Tibial nerve (tissue), 4 donors: ENCODE data around the gene ACD. TPM values are rescaled to one million over a fixed set of nuclear protein-coding genes. Genes with fewer than 3 reads are reported as not detected.

Experiments
- DNase-seq, 2 donors: peaks; one replicate each; pipeline ENCODE4 v3.0.0-alpha.2; 2019; ENCODE audit warnings: low spot score in 2 of 2
- H3K27ac ChIP-seq, 4 donors: fragments of 200-600 bp; sonication (generic) in 3 of 4; one replicate each; pipeline ENCODE4 v1.5.1; 2017 to 2019; ENCODE audit warnings: mild to moderate bottlenecking in 1 of 4
- H3K27me3 ChIP-seq, 2 donors: fragments of 200-600 bp; sonication (generic) in 1 of 2; one replicate each; pipeline versions ENCODE4 v1.5.1 to v1.6.0; 2017 to 2019
- H3K36me3 ChIP-seq, 3 donors: fragments of 200-600 bp; sonication (generic); one replicate each; pipeline ENCODE4 v1.5.1; 2018 to 2019
- H3K4me1 ChIP-seq, 4 donors: fragments of 200-600 bp; sonication (generic) in 3 of 4; one replicate each; pipeline ENCODE4 v1.5.1; 2017 to 2019
- H3K4me3 ChIP-seq, 4 donors: fragments of 200-600 bp; sonication (generic) in 3 of 4; one replicate each; pipeline ENCODE4 v1.5.1; 2017 to 2019; ENCODE audit warnings: mild to moderate bottlenecking in 1 of 4, moderate library complexity in 1 of 4
- H3K9me3 ChIP-seq, 4 donors: fragments of 200-600 bp; sonication (generic) in 3 of 4; one replicate each; pipeline ENCODE4 v1.5.1; 2017 to 2019
- EP300 ChIP-seq, 2 donors: sonication (generic); formaldehyde crosslinking; IDR thresholded peaks; one replicate each; pipeline ENCODE4 v1.6.1; 2017; ENCODE audit warnings: antibody characterized with exemption in 2 of 2, mild to moderate bottlenecking in 1 of 2
- POLR2A ChIP-seq, 2 donors: fragments of 450-650 bp; IDR thresholded peaks; one replicate each; pipeline ENCODE4 v1.6.1; 2017; ENCODE audit warnings: antibody characterized with exemption in 2 of 2, mild to moderate bottlenecking in 2 of 2, moderate library complexity in 2 of 2
- WGBS, 2 donors: methylation state at CpG; one replicate each; pipeline ENCODE4 v1.1.5; 2018; 5-methylcytosine and 5-hydroxymethylcytosine counted together
- total RNA-seq, 4 donors: library from RNA; depleted of rRNA; stranded (reverse); fragments of >200 nt; gene quantifications; one replicate each; pipeline ENCODE4 v1.1.0, GENCODE V29; 2016
- TF ChIP-seq, protein P1 (sequence below), 5 experiments: fragments of 200-600 bp in 3 of 5; fragments of 450-650 bp in 2 of 5; sonication (generic) in 3 of 5; IDR thresholded peaks; one replicate each; pipeline ENCODE4 v1.5.1; 2016 to 2019; ENCODE audit warnings: antibody characterized with exemption in 5 of 5, mild to moderate bottlenecking in 3 of 5, moderate library complexity in 2 of 5

The ACD gene
- total RNA-seq, 4 donors from 2014 or later = 18.0 to 32.3 (median 20.7) TPM

DNA sequence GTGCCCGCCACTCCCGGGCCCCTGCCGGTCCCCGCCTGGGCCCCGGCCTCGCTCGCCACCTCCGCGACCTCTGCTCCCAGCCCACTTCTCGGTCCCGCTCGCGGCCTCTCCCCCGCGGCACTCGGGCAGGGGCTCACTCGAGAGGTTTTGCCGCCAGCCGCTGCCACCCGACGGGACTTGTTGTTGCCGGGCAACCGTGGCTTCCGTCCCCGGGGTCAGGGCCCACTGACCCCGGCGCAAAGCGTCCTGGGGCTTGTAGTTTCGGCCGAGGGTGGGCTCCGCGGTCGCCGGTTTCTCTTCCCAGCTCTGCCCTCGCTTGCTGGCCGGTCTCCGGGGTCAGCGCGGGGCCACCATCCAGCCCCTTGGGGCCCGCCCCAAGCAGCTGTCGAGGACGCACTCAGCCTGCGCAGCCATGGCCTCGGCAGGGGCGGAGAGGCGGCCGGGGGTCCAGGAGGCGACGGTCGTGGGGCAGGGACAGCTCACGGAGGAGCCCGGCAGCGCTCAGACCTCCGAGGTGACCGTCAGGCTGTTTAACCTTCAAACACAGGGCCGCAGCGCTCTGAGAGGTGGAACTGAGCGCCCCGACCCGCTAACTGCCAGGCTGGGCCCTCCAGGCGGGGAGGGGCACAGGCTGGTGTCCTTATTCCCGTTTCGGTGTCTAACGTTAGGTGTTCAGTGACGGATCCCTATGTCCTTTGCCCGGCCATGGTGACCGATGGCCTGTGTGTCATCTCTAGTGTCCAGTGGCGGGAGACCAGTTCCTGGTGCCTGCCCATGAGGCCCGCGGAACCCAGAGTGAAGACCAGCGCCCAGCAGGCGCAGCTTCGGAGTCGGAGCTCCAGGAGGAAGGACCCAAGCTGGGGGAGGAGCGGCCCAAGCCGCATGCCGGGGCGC, 6.7 kb upstream of the ACD start, which contains the start of the genes C16orf86 and ENKD1:
Gene C16orf86, plus strand, starts transcription at position 256 of the 894 bp plus-strand sequence. Its CDS starts 157 bp downstream, at position 413.
Gene ENKD1, minus strand, starts transcription at position 192 of the 894 bp plus-strand sequence. CDS start 308 bp downstream, outside the sequence.
- Histone ChIP-seq H3K27me3 (no peaks in the 10 kb centered on the region), H3K27ac (peak within 1 kb of the TSS; percentile 90 to 95 (median 92)), H3K4me1 (peaks cover 0 to 39% (median 25%) of the 10 kb centered on the region in 4 donors), H3K9me3 (no peaks in the 10 kb centered on the region), H3K4me3 (peak within 1 kb of the TSS; percentile 67 to 83 (median 74)), H3K36me3 (peaks cover 0 to 32% (median 0%) of the 10 kb centered on the region in 3 donors)
- WGBS, 2 donors = 3 to 7% methylated on average over 45 to 60 of the region's 78 CpGs
- peak; percentile 64 to 68 for DNase-seq
- TF ChIP-seq EP300 (IDR thresholded peaks at IDR 0.05) = peak; percentile 67 to 78
- peak in 1 of 2 donors; percentile 40 for TF ChIP-seq POLR2A (IDR thresholded peaks at IDR 0.05)
- TF ChIP-seq, protein P1, sequence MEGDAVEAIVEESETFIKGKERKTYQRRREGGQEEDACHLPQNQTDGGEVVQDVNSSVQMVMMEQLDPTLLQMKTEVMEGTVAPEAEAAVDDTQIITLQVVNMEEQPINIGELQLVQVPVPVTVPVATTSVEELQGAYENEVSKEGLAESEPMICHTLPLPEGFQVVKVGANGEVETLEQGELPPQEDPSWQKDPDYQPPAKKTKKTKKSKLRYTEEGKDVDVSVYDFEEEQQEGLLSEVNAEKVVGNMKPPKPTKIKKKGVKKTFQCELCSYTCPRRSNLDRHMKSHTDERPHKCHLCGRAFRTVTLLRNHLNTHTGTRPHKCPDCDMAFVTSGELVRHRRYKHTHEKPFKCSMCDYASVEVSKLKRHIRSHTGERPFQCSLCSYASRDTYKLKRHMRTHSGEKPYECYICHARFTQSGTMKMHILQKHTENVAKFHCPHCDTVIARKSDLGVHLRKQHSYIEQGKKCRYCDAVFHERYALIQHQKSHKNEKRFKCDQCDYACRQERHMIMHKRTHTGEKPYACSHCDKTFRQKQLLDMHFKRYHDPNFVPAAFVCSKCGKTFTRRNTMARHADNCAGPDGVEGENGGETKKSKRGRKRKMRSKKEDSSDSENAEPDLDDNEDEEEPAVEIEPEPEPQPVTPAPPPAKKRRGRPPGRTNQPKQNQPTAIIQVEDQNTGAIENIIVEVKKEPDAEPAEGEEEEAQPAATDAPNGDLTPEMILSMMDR (IDR thresholded peaks at IDR 0.05) = peak in 1 of 5 experiments; percentile 10

DNA sequence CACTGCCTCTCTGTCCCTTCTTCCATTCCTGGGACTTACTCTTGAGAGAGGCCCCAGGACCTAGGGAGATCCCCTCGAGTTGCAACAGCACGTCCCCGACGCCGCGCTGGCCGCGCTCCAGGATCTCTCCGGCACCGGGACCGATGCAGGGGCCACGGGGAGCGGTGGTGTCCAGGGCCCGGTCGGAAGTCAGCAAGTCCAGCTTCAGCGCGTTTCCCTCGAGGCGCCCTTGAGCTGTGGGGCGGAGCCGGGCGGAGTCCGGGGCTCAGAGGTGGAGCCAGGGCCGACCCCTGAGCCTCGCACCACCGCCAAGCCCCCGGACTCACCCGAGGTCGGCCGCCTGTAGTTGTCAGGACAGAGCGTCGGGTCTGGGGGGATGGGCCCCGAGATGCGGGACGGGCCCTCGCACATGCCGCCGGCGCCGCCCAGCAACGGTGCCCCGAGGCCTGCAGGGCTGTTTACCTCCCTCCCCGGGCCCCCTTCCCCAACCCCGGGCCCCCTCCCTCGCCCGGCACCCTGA, 6.0 kb upstream of the ACD start:
- H3K36me3 ChIP-seq = peaks cover 0 to 32% (median 0%) of the 10 kb centered on the region in 3 donors
- peak overlapping the region; percentile 67 to 83 (median 74) for H3K4me3 ChIP-seq
- no peak for TF ChIP-seq POLR2A (IDR thresholded peaks at IDR 0.05)
- TF ChIP-seq, protein P1 (IDR thresholded peaks at IDR 0.05) = no peak
- TF ChIP-seq EP300 (IDR thresholded peaks at IDR 0.05) = no peak
- H3K27me3 ChIP-seq = no peaks in the 10 kb centered on the region
- no peak for DNase-seq
- H3K9me3 ChIP-seq = no peaks in the 10 kb centered on the region
- H3K27ac ChIP-seq = peak overlapping the region; percentile 90 to 95 (median 92)
- peaks cover 0 to 46% (median 30%) of the 10 kb centered on the region in 4 donors for H3K4me1 ChIP-seq
- WGBS, 2 donors = 0 to 1% methylated on average over 19 to 32 of the region's 46 CpGs

DNA sequence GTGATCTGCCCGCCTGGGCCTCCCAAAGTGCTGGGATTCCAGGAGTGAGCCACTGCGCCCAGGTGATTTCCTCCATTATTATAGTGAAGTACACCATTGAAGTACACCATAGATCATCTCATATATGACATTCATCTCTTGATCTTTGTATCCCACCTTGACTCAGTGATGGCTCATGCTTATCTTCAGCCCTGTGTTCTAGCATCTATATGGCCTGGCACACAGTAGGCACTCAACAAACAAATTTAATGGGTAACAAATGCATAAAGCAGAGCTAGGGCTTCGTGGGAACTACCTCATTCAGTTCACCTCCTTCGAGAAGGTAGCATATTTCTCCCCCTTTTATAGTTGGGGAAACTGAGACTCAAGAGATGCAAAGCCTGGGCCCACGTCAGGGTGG, 5.5 kb upstream of the ACD start:
- H3K27ac ChIP-seq = peak overlapping the region in 3 of 4 donors; percentile 90 to 95 (median 91)
- no peaks in the 10 kb centered on the region for H3K9me3 ChIP-seq
- no peaks in the 10 kb centered on the region for H3K27me3 ChIP-seq
- no peak for DNase-seq
- H3K36me3 ChIP-seq = peaks cover 0 to 32% (median 0%) of the 10 kb centered on the region in 3 donors
- TF ChIP-seq, protein P1 (IDR thresholded peaks at IDR 0.05) = no peak
- TF ChIP-seq EP300 (IDR thresholded peaks at IDR 0.05) (no peak), POLR2A (IDR thresholded peaks at IDR 0.05) (no peak)
- peaks cover 0 to 48% (median 32%) of the 10 kb centered on the region in 4 donors for H3K4me1 ChIP-seq
- peak overlapping the region in 3 of 4 donors; percentile 67 to 83 (median 79) for H3K4me3 ChIP-seq
- 68 to 72% methylated on average over 5 of the region's 5 CpGs for WGBS, 2 donors

DNA sequence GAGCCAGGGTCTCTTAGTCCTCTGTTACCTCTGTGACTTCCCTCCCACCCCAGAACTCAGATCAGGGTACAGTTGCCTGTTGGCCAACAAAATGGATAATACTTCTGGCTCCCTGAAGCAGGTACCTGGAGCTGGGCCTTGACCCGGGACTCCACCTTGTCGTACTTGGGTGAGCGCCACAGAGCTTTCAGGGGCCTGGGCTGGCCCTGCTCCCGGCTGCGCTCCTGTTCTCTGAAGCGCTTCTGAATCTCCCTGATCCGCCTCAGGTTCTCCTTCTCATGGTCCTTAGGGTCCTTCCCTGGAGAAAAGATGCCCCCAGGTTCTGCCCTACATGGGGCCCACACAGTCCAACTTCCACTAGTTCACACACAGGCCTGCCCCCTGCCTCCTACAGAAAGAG, 4.8 kb upstream of the ACD start:
- DNase-seq = no peak
- H3K4me3 ChIP-seq = no peak overlapping the region
- no peaks in the 10 kb centered on the region for H3K9me3 ChIP-seq
- no peaks in the 10 kb centered on the region for H3K27me3 ChIP-seq
- H3K4me1 ChIP-seq = peaks cover 0 to 48% (median 32%) of the 10 kb centered on the region in 4 donors
- no peak for TF ChIP-seq POLR2A (IDR thresholded peaks at IDR 0.05)
- TF ChIP-seq, protein P1 (IDR thresholded peaks at IDR 0.05) = no peak
- H3K36me3 ChIP-seq = peaks cover 0 to 32% (median 0%) of the 10 kb centered on the region in 3 donors
- H3K27ac ChIP-seq = peak overlapping the region in 1 of 4 donors; percentile 100
- 88 to 97% methylated on average over 7 of the region's 7 CpGs for WGBS, 2 donors
